LHCN-M2 (cell line): ENCODE data around the gene ZNF862. TPM values are rescaled to one million over a fixed set of nuclear protein-coding genes. Genes with fewer than 3 reads are reported as not detected.
"Not testable (repeated sequence)": the region's sequence is repeated elsewhere in the genome, so short reads cannot be mapped to it uniquely, and the experiment has no call there.

Source experiments
- DNase-seq: peaks from one replicate; pipeline ENCODE4 v3.0.0-alpha.2; 2012; ENCODE audit warnings: low read depth
- total RNA-seq: library from RNA; depleted of rRNA; stranded (reverse); fragments of >200 nt; gene quantifications from 2 replicates; pipeline ENCODE4 v1.2.3, GENCODE V29; 2014

The ZNF862 gene
- total RNA-seq, 1 experiment from 2014 or later = 11.8 TPM

DNA sequence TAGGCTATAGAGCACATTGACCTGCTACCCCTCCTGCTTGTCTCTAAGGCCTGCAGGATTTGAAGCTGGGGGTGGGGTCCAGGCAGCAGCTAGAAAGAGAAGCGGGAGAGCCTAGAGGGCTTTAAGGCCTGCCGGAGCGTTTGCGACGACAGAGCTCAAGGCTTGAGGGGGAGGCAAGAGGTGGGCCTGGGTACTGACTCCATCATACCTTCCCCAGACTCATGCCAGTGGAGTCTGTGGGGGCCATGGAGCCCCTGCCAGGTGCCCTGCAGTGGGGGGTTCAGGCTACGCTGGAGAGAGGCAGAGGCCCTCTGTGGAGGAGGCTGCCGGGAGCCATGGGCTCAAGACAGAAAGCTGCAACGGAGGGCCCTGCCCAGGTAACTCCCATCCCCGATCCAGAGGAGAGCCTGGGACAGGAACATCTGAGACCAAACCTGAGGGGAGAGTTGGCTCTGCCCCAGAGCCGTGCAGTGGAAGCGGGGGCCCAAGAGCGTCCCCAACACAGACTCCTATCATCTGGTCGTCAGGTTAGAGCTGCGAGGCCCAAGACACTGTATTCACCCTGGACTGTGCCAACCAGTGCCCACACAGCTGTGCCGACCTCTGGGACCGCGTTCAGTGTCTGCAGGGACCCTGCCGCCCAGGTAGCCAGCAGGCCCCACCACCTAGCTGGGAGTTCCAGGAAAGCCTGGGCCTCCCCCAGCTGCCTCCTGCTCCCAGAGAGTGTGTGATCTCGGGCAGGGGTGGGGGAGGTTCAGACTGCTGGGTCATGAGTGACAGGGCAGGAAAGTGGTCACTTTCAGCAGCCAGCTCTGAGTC is 13.2 kb upstream of the ZNF862 start:
- DNase-seq = no peak

GRCh38 chr7:149825567-149826343 is 12.4 kb upstream of the ZNF862 start:
- no peak for DNase-seq

DNA sequence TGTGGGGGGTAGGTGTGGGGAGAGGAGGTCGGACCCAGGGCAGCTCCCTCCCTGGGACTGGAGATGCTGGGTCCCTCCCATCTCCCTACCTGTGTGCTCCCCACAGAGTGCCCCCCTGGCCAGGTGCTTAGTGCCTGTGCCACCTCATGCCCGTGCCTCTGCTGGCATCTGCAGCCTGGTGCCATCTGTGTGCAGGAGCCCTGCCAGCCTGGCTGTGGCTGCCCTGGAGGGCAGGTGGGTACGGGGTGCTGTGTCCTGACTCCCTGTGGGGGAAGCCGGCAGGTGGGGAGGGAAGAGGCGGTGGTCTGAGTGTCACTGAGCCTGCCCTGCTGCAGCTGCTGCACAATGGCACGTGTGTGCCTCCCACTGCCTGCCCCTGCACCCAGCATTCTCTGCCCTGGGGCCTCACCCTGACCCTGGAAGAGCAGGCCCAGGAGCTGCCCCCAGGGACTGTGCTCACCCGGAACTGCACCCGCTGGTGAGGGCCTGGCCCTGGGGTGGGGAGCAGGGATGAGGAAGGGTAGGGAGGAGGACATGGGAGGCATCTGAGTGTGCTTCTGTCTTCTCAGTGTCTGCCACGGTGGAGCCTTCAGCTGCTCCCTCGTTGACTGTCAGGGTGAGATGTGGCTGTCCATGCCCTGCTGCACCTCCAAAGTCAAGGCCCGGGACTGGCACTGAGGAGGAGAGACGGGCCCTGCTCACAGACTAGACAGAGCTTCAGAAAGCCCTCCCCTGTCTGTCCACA is 11.7 kb upstream of the ZNF862 start:
- no peak for DNase-seq

DNA sequence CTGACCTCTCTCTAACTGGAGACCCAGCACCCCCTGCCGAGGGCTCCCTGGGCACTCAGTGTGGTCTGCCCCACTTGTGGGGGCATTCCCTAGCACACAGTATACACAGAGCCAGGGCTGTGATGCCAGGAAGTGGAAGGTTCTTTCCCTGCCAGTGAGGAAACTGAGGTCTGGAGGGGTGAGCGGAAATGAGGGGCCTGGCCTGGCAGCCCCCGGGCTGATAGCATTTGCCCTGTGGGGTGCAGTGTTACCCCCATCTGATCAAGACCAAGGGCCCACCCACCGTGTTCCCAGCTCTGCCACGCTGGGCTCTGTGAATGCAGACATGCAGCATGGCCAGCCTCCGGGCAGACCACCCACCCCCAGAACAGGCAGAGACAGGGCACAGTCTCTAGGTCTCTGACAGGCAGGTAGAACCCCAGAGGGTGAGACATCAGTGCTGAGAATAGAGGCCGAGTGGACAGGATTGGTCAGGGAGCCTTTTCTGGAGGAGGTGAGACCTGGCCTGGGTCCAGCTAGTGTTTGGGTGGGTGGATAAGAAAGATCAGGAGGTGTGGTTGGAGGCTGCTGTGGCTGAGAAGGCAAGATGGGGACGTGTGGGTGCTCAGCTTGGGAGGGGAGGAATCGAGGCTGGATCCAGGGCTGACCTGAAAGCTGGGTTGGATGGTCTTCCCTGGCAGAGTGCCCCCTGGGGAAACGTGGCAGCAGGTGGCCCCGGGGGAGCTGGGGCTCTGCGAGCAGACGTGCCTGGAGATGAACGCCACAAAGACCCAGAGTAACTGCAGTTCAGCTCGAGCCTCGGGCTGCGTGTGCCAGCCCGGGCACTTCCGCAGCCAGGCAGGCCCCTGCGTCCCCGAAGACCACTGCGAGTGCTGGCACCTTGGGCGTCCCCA is 10.8 kb upstream of the ZNF862 start:
- no peak for DNase-seq

GRCh38 chr7:149828357-149829309 is 9.5 kb upstream of the ZNF862 start:
- no peak for DNase-seq

DNA sequence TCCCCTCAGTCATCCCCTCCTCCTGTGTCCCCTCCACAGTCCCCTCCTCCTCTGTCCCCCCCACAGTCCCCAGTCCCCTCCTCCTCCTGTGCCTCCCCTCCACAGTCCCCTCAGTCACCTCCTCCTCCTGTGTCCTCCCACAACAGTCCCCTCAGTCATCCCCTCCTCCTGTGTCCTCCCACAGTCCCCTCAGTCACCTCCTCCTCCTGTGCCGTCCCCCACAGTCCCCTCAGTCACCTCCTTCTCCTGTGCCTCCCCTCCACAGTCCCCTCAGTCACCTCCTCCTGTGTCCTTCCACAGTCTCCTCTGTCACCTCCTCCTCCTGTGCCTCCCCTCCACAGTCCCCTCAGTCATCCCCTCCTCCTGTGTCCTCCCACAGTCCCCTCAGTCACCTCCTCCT is 7.6 kb upstream of the ZNF862 start:
- not testable (repeated sequence) for DNase-seq

DNA sequence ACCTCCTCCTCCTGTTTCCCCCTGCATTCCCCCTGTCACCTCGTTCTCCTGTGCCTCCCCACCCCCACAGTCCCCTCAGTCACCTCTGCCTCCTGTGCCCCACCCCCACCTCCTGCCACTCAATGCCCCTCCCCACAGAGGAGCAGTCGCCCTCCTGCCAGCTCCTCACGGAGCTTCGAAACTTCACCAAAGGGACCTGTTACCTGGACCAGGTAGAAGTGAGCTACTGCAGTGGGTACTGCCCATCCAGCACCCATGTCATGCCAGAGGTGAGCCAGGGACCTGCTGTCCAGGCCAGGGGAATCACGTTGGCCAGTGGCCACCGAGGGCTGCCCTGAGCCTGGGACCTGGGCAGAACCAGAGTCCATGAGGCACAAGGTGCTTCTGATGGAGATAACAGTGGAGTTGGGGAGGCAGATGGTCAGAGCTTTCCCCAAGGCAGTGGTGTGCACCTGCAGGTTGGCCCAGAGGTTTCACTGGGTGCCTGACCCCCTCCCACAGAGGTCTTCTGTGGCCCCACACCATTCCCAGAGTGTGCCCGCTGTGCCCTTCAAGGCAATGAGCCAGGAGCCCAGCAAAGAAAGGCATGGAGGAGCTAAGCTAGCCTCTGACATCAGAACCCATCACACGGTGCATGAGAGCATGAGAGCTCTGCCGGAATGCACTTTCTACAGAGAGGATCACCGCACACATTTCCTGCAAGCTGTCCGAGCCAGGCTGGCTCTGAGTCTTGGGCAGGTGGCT is 7.0 kb upstream of the ZNF862 start:
- DNase-seq = no peak

DNA sequence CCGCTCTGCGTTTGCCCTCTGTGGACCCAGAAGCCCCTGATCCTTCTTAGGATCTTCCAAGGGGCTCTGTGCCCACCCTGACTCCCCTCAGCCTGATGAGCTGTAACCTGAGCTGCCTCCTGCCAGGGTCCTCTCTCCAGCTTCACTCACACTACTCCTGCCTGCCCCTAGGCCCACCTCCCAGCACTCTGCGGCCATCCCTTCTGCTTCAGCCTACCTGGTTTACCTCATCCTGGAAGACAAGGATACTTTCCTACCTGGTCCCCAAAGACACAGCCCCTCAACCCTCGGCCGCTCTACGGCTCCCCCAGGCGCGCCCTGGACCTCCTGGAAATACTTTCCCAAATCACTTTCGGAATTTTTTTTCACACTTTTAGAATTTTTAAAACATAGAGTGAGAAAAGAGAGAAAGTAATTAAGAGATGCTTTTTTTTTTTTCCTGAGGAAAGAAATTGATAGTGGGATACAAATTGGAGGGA is 6.4 kb upstream of the ZNF862 start:
- DNase-seq = no peak

- no peak for DNase-seq
These were observed 5.7 kb upstream of the ZNF862 start for GRCh38 chr7:149832332-149833041.

- no peak for DNase-seq
These were observed 4.6 kb upstream of the ZNF862 start for GRCh38 chr7:149833495-149834130.

GRCh38 chr7:149834601-149835000 is 3.6 kb upstream of the ZNF862 start:
- no peak for DNase-seq

DNA sequence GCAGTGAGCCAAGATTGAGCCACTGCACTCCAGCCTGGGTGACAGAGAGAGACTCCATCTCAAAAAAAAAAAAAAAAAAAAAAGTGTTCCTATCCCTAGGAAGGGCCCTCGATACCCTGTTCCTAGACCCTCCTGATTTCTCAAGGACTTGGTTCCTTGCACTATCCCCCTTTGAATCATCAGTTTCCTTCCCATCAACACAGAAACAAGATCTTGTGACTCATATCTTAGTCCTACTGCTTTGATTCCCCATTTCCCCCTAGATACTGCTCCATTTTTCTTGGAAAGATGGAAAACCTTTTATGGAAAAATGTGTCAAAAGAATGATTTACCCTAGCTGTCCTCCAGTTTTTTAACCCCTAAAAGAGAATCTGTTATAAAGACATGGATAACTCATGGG is 1.7 kb upstream of the ZNF862 start:
- DNase-seq = no peak

GRCh38 chr7:149837564-149838223 is 481 bp upstream of the ZNF862 start:
- no peak for DNase-seq

DNA sequence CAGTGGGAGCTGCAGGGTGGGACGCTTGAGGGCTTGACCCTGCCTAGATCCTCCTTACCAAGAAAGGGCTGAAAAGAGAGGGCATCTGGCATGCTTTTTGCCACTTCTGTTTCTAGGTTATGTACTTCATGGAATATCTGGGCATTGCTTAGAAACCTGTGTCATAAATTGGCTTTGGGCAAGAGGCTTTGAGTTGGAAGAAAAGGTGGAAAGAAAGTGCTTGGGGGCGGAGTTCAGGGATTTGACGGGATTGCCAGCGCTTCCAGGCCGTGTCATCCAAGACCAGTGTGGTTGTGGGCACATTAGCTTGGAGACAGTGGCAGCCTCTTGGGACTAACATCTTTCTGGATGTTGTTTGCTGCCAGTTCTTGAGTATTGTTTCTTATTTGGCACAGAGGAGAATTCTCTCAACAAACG is 825 bp downstream of the ZNF862 start:
- DNase-seq = peak; percentile 42

GRCh38 chr7:149839933-149840332 is 1.8 kb downstream of the ZNF862 start:
- DNase-seq = no peak

GRCh38 chr7:149843566-149843965 is 5.4 kb downstream of the ZNF862 start:
- DNase-seq = no peak

DNA sequence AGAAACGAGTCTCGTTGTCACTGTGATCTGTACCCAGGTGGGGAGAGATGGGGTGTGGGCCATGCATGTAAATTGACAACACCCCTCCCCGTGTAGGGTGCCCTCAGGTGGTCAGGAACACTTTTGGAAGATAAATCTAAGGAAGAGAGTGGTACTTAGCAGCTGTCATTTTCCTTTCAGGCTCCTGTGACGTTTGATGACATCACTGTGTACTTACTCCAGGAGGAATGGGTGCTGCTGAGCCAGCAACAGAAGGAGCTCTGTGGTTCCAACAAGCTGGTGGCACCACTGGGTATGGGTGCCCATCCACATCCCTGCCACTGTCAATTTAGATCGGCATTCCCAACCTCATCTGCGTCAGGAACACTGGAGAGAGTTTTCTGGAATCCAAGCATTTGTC is 6.3 kb downstream of the ZNF862 start:
- no peak for DNase-seq
